Activated B cell treated with CpG ODN at 0.5 μM for 24 hours (primary cell): ENCODE data around the gene ZNF574. TPM values are rescaled to one million over a fixed set of nuclear protein-coding genes. Genes with fewer than 3 reads are reported as not detected.
"Not testable (repeated sequence)": the region's sequence is repeated elsewhere in the genome, so short reads cannot be mapped to it uniquely, and the experiment has no call there.

Source experiments
- ATAC-seq: fragments of 200-7000 bp; cut with Tn5 transposase; one replicate; pipeline ENCODE4 v1.10.0; 2021; ENCODE audit warnings: low read depth, mild to moderate bottlenecking, moderate library complexity
- CTCF ChIA-PET: fragments of 350-600 bp; sonication (Branson Sonifier 250); formaldehyde crosslinking; loops from one replicate; lab custom pipeline; 2021; ENCODE audit warnings: antibody characterized with exemption; lab: Charles Lee
- POLR2A ChIA-PET: fragments of 350-600 bp; sonication (Branson Sonifier 250); formaldehyde crosslinking; loops from one replicate; lab custom pipeline; 2021; ENCODE audit warnings: antibody characterized with exemption; lab: Charles Lee
- DNase-seq: peaks from one replicate; pipeline ENCODE4 v3.0.0; 2022
- H3K27ac Mint-ChIP-seq: one replicate; pipeline ENCODE4 v1.8.0; 2020; ENCODE audit warnings: mixed read lengths
- H3K27me3 Mint-ChIP-seq: one replicate; pipeline ENCODE4 v1.8.0; 2021; ENCODE audit warnings: mixed read lengths
- H3K36me3 Mint-ChIP-seq: one replicate; pipeline ENCODE4 v1.8.0; 2021; ENCODE audit warnings: low read depth, mixed read lengths
- H3K4me1 Mint-ChIP-seq: one replicate; pipeline ENCODE4 v1.8.0; 2021; ENCODE audit warnings: mixed read lengths
- H3K4me3 Mint-ChIP-seq: one replicate; pipeline ENCODE4 v1.8.0; 2020; ENCODE audit warnings: mild to moderate bottlenecking, mixed read lengths
- H3K9me3 Mint-ChIP-seq: one replicate; pipeline ENCODE4 v1.8.0; 2020; ENCODE audit warnings: mixed read lengths
- intact Hi-C: fragments of 100-400 bp; cut with micrococcal nuclease; formaldehyde crosslinking; loops from one replicate; pipeline ENCODE4 v1.15.1; 2024
- total RNA-seq: library from RNA; stranded (reverse); gene quantifications from 2 replicates; pipeline ENCODE4 v1.2.3, GENCODE V29; 2022
- TF ChIP-seq, protein P1 (sequence below): fragments of 200-600 bp; IDR thresholded peaks from one replicate; pipeline ENCODE4 v1.8.0; 2022; ENCODE audit warnings: antibody characterized with exemption, mild to moderate bottlenecking

ZNF574 gene
- total RNA-seq, 1 donor from 2014 or later: 29.6 TPM

- Mint-ChIP-seq H3K36me3 (no peaks in the 10 kb centered on the region), H3K27me3 (peaks cover 12% of the 10 kb centered on the region), H3K27ac (no peak overlapping the region), H3K4me3 (no peak overlapping the region), H3K4me1 (peaks cover 4% of the 10 kb centered on the region), H3K9me3 (no peaks in the 10 kb centered on the region)
- CTCF ChIA-PET: no interaction called here
- ATAC-seq: no peak
- POLR2A ChIA-PET: interaction anchor here (0.7 kb wide), 1 partner anchor 97 kb away, joined by 11 read pairs; no protein-coding TSS in a partner anchor
- intact Hi-C loops: no loop called here
- TF ChIP-seq, protein P1, sequence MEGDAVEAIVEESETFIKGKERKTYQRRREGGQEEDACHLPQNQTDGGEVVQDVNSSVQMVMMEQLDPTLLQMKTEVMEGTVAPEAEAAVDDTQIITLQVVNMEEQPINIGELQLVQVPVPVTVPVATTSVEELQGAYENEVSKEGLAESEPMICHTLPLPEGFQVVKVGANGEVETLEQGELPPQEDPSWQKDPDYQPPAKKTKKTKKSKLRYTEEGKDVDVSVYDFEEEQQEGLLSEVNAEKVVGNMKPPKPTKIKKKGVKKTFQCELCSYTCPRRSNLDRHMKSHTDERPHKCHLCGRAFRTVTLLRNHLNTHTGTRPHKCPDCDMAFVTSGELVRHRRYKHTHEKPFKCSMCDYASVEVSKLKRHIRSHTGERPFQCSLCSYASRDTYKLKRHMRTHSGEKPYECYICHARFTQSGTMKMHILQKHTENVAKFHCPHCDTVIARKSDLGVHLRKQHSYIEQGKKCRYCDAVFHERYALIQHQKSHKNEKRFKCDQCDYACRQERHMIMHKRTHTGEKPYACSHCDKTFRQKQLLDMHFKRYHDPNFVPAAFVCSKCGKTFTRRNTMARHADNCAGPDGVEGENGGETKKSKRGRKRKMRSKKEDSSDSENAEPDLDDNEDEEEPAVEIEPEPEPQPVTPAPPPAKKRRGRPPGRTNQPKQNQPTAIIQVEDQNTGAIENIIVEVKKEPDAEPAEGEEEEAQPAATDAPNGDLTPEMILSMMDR: no peak
- no peak for DNase-seq
Measured at GRCh38 chr19:42033413-42033812, 42.6 kb upstream of the ZNF574 start.

- H3K27me3 Mint-ChIP-seq, DNase-seq, H3K9me3 Mint-ChIP-seq, H3K36me3 Mint-ChIP-seq, H3K4me1 Mint-ChIP-seq, POLR2A ChIA-PET, H3K4me3 Mint-ChIP-seq, H3K27ac Mint-ChIP-seq: not testable (repeated sequence)
- ATAC-seq: peak; percentile 81
- CTCF ChIA-PET: interaction anchor here (0.7 to 1.6 kb wide), 7 partner anchors 10 to 596 kb away, joined by 3 to 7 read pairs (median 4); partner anchors contain the start of gene RABAC1
- intact Hi-C loops: loop anchor here (1.0 kb wide), 3 partner anchors 76 to 176 kb away; partner anchors contain the start of gene RABAC1
- TF ChIP-seq, protein P1: peak; percentile 50
Measured at GRCh38 chr19:42034640-42035391, 41.1 kb upstream of the ZNF574 start.

- H3K36me3 Mint-ChIP-seq: no peaks in the 10 kb centered on the region
- no peaks in the 10 kb centered on the region for H3K9me3 Mint-ChIP-seq
- ATAC-seq (no peak), DNase-seq (no peak)
- ChIA-PET POLR2A (no interaction called here), CTCF (no interaction called here)
- H3K4me3 Mint-ChIP-seq: no peak overlapping the region
- H3K27ac Mint-ChIP-seq: no peak overlapping the region
- TF ChIP-seq, protein P1: no peak
- peaks cover 1% of the 10 kb centered on the region for H3K27me3 Mint-ChIP-seq
- intact Hi-C loops: no loop called here
- peaks cover 4% of the 10 kb centered on the region for H3K4me1 Mint-ChIP-seq
Measured at GRCh38 chr19:42037649-42038048, 38.3 kb upstream of the ZNF574 start.

- POLR2A ChIA-PET: interaction anchor here (0.6 kb wide), 1 partner anchor 41 kb away, joined by 4 read pairs; no protein-coding TSS in a partner anchor
- CTCF ChIA-PET: interaction anchor here (1.0 kb wide), 1 partner anchor 17 kb away, joined by 3 read pairs; no protein-coding TSS in a partner anchor
- TF ChIP-seq, protein P1: no peak
Measured at GRCh38 chr19:42038666-42039065, 37.3 kb upstream of the ZNF574 start.

DNA sequence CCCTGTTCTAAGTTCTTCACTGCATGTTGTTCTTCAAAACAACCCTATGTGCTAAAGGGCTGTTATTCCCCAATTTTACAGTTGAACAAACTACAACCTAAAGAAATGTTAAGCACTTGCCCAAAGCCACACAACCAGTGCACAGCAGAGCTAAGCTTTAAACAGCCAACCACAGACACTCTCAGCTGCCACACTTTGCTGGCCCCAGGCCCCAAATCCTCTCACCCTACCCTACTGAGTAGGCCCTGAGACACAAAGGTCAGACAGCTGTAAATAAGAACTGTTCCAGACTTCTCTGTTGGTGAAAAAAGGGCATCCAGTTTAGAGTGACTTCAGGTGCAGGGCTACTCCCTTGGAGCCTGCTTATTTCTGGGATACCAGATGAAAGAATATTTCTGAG, 35.9 kb upstream of the ZNF574 start:
- Mint-ChIP-seq H3K27ac (no peak overlapping the region), H3K4me3 (no peak overlapping the region), H3K27me3 (no peaks in the 10 kb centered on the region), H3K9me3 (no peaks in the 10 kb centered on the region), H3K36me3 (no peaks in the 10 kb centered on the region), H3K4me1 (no peaks in the 10 kb centered on the region)
- DNase-seq (no peak), ATAC-seq (no peak)
- TF ChIP-seq, protein P1: no peak
- intact Hi-C loops: no loop called here
- CTCF ChIA-PET: no interaction called here
- POLR2A ChIA-PET: no interaction called here

More at GRCh38 chr19:42038666-42039065, 37.3 kb upstream of the ZNF574 start:
- DNase-seq: no peak
- Mint-ChIP-seq H3K4me3 (no peak overlapping the region), H3K4me1 (peaks cover 4% of the 10 kb centered on the region), H3K27ac (no peak overlapping the region), H3K36me3 (no peaks in the 10 kb centered on the region), H3K27me3 (no peaks in the 10 kb centered on the region), H3K9me3 (no peaks in the 10 kb centered on the region)
- intact Hi-C loops: no loop called here
- no peak for ATAC-seq

DNA sequence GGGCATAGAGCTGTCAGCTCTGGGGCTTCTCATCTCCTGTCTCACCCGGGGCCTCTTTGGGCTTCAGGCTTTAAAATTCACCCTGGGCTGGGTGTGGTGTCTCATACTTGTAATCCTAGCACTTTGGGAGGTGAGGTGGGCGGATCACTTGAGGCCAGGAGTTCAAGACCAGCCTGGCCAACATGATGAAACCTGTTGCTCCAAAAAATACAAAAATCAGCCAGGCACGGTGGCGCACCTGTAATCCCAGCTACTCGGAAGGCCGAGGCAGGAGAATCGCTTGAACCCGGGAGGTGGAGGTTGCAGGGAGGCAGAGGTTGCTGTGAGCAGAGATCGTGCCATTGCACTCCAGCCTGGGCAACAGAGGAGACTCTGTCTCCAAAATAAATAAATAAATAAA, 35.5 kb upstream of the ZNF574 start:
- H3K9me3 Mint-ChIP-seq, CTCF ChIA-PET, ATAC-seq, H3K27ac Mint-ChIP-seq, H3K36me3 Mint-ChIP-seq, H3K4me1 Mint-ChIP-seq, H3K4me3 Mint-ChIP-seq, DNase-seq, H3K27me3 Mint-ChIP-seq, intact Hi-C loops: not testable (repeated sequence)
- POLR2A ChIA-PET: interaction anchor here (0.7 kb wide), 1 partner anchor 43 kb away, joined by 3 read pairs; no protein-coding TSS in a partner anchor
